Fibroblast of skin of right quadriceps (primary cell): ENCODE measurements around the gene HOXD10.

Experiments used
- DNase-seq: peaks from one replicate; pipeline ENCODE4 v3.0.0-alpha.2; 2013

HOXD10 gene

DNA sequence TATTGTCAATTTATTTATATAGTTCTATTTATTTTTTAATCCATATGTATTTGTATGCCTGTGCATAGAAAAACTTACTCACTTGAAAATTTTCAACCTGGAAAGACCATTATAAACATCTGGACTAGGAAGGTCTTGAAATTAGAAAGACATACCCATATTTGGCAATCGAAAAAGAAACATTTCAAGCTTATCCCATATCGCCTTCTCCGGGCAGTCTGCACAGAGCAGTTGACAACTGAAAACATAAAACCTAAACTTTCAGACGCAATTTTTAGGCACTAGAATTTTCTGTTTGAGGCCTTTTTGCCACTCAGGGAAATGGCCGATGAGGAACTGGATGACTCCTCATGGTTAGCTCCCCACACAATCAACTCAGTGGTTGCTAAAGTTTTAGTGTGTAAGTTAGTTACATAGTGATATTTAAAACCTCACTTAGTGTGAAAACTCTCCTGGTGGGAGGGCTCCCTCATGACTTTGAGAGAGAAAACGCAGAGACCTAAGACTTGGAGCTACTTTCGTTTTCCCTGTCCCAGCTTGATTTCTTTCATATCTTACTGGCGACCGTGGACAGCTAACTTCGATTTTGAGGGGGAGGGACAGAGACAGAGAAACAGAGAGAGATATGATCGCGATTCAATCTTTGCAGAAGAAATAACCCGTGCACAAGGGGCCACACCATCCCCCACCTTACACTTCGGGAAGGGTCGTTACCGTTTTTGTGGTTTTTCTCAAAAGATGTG is 20.2 kb upstream of the HOXD10 start:
- DNase-seq, result no peak

DNA sequence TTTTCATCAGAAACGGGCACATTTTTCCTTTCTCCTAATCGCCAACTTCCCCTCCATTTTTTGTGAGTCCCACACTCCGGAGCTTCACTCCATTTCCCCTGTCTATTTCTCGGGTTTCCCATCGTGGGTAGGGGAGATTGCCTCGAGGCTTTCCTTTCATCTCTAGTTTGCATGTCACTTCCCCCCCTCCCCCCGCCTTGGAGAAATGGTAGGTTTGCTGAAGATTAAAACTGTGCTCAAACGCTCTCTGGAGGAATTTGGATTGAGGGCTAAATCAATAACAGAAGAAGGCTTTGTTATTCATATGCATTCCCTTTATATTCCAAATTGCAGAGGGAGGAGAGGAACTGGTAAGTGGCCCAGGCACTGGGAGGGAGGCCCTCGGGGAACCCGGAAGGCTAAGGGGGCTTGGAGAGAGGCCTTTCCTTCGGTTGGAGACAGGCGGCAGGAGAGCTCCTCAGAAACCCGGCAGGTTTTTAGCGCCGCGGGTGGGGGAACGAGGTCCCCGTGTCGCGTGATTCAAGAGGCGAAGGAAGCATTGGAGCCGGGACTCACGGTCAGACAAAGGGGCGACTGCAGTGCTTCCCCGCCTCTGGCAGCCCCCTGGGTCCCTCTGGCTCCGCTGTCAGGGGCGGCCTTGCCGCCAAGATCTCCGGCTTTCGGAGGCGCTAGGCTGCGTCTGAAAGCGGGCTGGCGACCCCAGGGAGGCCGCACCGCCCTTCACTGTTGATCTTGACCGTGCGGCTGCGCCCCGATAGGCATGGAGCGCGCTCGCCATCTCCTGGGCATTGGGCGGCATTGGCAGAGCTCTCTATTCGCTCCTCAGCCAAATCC is 19.4 kb upstream of the HOXD10 start:
- peak; percentile 66 for DNase-seq

DNA sequence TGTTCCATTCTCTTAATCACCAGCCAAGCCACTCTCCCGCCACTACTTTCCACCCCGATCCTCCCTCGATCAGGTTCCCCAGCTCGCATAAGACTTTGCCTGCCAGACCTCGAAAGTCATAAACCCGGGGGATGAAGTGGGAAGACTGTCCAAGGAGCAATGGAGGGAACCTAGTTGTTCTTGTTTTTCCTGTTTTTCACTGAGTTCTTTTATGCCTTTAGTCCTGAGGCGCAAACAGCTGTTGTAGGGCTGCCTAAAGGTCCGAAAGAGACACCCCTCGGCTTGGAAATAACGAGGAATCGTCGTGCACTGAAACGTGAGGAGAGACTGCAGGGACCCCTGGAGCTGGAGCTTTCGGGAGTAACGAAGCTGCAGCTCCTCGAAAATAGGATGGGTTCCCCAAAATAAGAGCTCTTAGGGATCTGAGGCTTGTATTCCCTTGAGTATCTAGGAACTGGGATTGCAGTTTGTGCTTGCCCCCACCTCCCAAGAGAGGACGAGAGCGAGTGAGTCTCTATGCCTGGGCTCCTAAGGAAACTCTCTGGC is 18.7 kb upstream of the HOXD10 start:
- no peak for DNase-seq

DNA sequence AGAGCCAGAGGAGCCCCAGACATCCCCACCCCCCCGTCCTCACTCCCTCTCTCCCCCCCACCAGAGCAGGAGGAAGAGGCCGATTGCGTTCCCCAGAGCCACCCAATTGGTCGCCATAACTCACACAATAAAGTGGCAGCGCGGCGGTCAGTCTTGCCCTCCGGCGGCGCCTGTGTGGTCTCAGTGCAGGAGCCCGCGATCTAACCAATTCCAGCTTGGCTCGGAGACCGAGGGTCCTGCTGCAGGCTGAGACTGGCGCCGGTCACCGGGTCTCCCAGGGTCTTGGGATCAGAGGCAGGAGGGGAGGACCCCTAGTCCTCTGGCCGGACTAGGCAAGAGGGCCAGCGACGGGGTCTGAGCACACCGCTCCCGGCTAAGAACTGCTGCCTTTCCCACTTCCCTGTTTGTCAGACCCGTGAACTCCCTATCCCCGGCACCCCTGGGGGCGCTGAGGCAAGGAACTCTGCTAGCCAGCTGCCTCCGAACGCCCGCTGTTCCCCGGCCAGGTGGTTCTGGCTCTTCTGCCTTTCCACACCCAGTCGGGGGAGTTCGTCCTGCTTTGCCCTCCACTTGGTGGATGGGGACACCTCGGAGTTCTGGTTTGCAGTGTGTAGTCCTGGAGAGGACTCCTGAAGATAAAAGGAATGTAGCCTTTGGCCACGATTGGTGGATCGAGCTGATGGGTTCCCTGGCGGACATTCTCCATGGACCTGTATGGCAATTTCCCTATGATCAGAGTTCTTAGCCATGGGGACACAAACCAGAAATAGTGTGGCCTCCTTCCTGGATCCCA is 18.0 kb upstream of the HOXD10 start:
- DNase-seq, result no peak

DNA sequence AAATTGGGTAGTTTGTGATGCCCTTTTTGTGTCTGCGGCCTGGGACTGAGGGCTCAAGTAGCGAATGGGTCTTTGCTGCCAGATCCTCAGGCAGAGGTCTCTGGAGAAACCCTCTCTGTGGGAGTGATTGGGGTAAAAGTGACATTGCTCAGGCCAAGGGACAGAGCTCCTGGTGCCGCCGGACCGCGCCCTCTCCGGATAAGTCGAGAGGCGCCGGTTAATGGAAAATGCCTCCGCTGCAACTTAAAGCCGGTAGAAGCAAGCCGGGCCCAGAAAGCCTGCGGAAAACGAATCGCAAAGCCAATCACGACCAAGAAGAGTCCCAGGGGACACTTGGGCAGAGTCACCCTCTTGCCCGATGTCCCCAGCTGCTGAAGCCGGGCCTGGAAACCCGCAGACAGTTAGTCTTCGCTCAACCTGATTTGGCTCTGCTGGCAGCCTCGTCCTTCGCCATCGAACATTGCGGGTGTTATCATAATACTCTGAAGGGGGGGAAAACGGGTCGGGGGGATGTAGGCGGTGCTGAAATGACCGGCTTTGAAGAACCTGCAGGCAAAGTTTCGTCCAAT is 17.3 kb upstream of the HOXD10 start:
- DNase-seq, result no peak

DNA sequence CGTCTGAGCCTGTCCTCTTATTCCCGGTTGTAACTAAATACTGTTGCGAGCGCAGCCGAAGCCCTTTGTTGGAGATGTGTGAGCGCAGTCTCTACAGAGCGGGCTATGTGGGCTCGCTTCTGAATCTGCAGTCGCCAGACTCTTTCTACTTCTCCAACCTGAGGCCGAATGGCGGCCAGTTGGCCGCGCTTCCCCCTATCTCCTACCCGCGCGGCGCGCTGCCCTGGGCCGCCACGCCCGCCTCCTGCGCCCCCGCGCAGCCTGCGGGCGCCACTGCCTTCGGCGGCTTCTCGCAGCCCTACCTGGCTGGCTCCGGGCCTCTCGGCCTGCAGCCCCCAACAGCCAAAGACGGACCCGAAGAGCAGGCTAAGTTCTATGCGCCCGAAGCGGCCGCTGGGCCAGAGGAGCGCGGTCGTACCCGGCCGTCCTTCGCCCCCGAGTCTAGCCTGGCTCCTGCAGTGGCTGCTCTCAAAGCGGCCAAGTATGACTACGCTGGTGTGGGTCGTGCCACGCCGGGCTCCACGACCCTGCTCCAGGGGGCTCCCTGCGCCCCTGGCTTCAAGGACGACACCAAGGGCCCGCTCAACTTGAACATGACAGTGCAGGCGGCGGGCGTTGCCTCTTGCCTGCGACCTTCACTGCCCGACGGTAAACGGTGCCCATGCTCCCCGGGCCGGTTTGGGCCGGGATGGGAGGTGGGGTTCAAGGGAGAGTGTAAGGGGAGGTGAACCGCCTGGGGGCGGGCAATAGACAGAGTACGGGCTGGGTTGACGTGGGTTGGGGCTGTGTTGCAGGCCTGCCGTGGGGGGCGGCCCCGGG is 16.6 kb upstream of the HOXD10 start, which contains the start of gene HOXD12:
TSS of gene HOXD12 (plus strand) at position 68 of the 819 bp plus-strand sequence. CDS start at position 75, 7 bp downstream.
- DNase-seq, result no peak

DNA sequence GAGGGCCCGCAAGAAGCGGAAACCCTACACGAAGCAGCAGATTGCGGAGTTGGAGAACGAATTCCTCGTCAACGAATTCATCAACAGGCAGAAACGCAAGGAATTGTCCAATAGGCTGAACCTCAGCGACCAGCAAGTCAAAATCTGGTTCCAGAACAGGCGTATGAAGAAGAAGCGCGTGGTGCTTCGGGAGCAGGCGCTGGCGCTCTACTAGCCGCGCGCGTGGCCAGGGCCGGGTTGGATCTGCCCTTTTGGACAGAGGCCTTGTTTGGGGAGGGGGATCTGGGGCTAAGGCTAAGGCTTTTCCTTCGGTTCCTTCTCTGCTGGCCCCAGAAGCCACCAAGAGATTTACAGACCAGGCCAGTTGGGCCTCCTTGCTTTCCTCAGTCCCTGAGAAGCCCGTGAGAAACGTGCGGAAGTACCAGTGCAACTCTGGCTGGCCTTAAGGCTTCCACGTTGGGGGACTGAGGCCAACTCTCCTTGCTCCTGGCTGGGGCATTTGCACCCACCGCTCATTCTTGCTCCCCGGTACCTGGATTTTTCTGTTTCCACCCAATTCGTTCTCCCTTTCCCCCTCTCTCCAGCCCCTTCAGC is 15.9 kb upstream of the HOXD10 start:
- no peak for DNase-seq

DNA sequence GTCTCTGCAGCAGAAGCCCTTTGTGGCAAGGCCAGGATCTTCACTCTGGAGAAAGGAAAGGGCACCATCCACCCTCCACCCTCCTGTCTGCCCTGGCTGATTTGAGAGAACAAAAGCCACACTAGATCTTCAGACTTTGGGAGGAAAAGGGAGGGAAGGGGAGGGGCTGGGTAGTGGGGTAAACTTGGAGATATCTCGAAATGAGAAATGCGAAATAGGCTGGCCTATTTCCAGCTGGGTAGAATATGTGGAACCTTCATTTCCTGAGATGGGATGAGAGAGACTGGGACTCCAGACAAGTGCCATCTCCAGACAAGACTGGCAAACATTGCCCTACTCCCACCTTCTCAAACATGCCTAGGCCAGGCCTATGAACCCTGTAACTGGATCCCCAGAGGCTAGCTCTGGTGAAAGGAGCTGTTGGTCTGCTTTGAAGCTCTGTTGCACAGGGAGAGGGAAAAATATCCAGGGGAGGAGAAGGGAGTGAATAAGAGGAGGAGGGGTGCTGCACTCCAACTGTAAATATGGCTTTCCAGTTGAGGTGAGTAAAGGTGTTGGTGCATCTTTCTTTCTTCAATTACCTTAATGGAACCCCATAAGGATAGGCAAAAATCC is 15.3 kb upstream of the HOXD10 start:
- DNase-seq, result no peak

DNA sequence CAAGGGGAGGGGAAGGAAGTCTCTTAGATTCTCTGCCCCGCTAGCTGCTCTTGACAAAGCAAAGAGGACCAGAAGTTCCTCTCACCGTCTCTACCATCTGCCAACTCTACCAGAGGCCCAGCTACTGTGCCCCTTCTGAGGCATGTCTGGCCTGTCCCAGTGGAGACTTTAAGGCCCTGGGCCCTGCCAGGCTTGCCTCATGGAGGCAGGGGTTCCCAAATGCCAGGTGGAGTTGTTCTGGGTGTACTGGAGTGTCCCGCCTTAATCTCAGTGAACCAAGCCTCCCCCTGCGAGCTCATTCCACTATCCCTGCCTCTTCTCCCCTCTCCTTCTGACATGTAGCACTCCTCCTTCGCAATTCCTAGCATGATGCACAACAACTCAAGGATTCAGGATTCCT is 14.7 kb upstream of the HOXD10 start:
- no peak for DNase-seq

DNA sequence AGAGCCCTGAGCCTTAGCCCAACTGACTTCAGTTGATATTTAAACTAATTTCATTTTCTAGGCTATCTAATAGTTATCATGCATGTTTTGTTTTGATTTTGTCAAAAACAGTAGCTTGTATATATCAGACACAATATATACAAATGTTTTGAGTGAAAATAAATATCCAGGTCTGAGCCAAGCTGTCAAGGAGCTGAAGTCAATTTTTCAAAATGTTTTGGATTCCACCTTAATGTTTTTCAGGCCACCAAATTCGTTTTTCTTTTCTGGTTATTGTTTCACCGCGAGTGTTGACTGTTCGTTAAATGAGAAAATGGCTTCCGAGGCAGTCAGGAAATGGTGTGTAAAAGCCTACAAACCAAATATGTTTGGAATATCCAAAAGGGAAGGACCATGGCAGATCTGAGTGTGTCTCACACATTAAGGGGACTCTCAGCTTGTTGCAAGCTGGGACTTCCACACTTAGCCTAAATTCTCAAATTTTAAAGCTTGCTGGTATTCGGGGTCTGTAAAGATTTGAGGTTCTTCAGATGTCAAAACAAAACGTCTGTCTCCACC is 14.2 kb upstream of the HOXD10 start:
- DNase-seq, result no peak

DNA sequence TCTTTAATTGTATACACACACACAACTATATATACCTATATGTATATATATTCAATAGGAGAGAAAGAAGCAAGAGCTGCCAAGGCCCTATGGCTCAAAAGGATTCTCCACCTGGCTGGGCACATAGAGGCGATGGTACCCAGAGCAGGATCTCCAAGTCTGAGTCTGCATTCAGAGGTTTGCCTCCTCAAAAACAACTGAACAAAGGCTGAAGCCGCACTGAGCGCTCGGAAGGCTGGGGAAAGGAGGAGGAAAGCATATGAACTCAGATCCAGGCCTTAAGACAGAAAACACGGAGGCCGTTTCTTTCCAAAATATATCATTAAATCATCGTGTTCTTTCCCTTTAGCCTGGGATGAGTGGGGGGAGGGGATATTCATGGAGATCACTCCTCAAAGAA is 13.4 kb upstream of the HOXD10 start:
- DNase-seq, result no peak

DNA sequence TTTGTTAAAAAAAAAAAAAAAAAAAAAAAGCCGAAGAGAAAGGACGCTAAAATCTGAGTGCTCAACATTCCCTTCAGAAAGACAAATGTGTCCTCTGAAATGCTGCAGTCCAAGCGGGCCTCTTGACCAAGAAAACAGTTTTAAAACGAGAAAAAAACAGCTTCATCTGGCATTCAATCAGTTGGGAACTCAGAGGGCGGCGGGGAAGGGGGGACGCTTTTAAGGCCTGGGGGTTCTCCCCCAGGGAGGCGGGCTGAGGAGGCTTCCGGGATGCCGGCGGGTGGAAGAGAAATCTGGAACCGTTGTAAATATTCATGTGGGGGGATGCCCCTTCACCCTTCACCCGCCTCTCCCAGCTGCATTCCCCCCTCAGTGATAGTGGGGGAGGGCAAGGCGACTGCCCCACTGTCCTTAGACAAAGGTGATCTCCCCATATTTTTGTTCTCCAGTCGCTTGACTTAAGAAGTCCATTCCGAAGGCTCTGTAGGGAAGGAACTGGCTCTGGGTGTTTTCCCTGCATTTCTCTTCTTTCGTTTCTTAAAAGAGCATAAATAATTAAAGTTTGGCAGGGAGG is 12.7 kb upstream of the HOXD10 start:
- no peak for DNase-seq

DNA sequence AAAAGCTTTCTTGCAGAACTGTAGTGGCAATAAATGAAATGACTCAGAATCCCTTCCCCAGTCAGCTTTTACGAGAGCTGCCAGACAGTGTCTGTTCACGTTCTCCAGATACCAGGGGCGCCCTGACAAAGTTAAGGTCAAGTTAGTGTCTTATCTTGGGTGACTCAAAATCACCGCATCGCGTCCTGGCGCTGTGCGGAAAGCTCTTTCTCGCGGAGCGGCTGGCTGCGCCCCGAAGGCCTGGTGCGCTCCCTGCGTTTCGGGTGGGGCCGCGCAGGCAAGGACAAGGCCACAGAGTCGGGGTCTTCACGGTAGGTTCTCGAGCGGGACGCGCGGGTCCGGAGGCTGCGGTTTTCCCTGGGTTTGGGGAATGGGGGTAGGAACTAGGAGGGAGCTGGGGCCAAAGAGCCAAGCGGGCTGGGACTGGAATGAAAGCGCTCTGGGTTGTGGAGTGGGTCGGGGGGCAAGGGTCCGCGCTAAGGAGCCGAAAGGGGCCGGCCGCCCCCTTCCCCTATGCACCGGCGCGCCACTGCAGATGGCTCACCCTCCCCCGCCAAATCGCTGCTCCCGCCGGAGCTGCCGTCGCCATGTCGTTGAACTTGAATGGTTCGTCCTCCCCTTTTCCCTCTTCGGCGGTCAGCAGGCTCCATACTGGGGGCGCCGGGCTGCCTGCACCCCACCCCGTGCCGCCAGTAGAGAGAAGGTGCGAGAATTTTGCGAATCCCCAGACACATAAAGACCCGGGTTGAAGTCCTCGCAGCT is 12.1 kb upstream of the HOXD10 start:
- DNase-seq, result peak; percentile 83

DNA sequence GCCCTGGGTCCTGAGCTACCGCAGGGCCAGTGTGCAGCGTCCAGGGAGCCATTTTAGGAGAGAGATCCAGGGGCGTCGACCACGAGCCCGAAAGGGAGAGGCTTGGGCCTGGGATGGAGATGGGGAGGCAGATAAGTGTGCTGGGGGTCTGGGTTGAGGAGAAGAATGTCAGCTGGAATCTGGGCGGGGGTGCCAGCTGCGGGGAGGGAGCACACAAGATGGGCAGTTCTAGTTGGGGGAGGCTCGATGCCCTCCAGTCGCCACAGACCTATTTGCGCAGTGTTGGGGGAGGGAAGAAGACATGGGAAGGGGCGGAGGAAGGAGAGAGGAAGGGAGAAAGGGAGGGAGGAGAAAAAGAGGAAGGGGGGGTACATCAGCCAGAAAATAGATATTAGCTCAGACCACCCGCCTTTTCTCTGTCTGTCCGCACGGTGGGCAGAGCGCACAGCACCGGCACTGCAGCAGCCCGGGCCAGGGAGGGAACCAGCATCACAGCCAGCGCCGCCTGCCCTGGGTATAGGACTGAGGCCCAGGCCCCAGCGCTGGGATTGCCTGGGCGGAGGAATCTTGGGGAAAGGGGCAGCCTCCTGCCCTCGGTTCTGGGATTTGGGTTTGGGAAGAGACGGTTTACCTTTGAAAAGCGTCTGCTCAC is 11.4 kb upstream of the HOXD10 start:
- DNase-seq, result no peak

DNA sequence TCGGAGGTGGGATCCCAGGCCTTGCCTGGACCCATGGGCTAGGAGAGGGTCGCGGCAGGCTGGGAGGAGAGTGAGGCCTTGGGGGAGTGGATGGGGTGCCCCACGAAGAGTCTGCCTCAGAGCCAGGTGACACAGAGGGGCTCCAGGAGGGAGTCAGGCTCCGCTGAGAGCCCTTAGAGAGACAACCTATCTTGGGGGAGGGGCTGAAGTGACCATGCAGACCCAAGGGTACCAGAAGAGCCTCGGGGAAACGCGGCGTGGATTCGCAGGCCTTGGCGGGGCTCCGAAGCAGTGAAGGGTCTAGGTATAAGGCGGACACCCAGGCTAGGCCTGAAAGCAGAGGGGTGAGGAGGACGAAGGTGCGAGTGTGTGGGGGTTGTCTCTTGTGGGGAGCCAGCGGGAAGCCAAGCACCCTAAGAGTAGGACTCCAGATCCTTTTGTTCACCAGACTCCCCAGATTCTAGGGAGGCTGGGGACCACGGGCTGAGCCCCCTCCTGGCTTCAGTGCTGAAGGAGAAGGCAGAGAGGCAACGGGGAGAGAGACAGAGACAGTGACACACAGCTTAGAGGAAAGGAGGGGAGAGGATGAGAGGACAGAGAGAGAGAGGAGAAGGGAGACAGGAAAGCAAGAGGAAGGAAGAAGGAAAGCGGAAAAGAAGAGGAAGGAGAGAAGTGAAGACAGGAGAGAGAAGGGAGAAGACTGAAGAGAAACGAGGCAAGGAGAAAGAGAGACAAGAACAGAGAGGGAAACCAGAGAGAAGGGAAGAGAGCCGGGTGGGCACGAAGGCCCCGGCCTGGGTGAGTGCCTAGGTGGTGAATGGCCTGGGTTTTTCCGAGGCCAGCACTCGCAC is 10.6 kb upstream of the HOXD10 start:
- DNase-seq, result no peak

DNA sequence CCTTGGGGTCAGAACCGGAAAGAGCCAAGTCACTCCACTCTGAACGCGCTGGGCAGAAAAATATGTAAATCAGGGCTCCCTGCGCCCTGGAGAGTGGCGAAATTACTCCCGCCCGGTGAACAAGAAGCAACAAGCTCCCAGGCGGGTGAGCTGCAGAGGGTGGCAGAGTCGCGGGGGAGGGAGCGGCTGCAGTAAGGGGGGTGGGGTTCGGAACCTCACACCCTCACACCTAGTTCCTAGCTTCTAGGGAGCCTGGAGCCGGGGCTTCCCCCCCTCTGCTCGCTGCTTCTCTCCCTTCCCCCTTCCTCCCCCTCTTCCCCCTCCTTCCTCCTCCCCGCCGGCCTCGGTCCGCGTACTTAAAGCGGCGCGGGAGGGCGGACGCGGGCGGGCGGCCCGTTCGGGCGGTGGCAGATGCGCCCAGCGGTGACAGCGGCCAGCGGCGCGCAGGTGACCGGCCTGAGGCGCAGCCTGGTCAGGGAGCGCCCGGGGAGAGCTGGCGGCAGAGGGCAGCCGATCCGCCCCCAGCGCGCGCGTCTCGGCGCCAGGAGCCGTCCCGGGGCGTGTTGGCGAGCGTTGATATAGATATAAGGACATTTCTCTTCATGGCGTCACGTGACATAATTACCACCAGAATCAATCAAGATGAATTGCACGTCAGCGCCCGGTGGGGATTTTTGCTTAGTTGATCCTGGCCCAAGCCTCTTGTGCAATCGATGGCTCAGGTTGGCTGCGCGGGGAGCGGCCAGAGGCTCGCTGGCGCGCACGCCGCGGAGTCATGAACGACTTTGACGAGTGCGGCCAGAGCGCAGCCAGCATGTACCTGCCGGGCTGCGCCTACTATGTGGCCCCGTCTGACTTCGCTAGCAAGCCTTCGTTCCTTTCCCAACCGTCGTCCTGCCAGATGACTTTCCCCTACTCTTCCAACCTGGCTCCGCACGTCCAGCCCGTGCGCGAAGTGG is 9.7 kb upstream of the HOXD10 start, which contains the start of gene HOXD11:
TSS of gene HOXD11 (plus strand) at position 700 of the 959 bp plus-strand sequence. CDS start at position 776, 76 bp downstream.
- DNase-seq, result peak; percentile 66
